CD4-positive, alpha-beta T cell treated with Interleukin-4 for 4 hours (primary cell): ENCODE results near the gene ZP1.

Experiments used
- DNase-seq: peaks from one replicate; pipeline ENCODE4 v3.0.0-alpha.2; 2020

The ZP1 gene

GRCh38 chr11:60844870-60845221 lies 22.5 kb upstream of the ZP1 start:
- no peak for DNase-seq

DNA sequence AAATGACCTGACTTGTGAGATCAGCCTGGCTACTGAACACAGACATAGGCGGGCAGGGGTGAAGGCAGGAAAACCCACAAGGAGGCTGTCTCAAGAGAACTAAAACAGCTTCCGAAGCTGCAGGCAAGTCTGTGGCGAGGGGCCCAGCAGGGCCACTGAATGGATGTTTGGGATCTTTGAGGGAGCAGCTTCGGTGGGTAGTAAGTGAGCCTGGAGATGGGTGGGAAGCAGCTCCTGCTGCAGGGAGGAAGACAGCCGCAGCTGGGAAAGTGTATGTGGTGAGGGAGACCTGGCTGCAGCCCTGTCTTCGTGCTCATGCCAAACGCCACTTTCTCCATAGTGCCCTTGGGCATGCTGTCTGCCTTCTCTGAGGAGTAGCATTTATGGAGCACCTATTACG lies 22.0 kb upstream of the ZP1 start:
- no peak for DNase-seq

DNA sequence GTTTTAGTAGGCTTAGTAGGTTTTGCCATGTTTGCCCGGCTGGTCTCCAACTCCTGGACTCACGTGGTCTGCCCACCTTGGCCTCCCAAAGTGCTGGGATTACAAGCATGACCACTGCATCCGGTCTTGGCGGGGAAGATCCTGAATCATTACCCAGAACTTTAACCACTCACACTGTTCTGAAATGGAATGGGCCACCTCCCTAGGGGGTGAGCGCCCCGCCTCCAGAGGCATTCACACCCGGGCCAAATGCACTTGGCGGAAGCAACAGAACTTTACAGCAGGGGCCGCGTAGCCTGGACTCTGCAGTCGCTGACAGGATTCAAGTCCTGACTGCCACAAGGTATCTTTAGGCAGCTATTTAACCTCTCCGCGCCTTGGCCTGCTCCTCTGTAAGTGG lies 20.1 kb upstream of the ZP1 start:
- no peak for DNase-seq

- no peak for DNase-seq
Measured at GRCh38 chr11:60847896-60848295, 19.4 kb upstream of the ZP1 start.

DNA sequence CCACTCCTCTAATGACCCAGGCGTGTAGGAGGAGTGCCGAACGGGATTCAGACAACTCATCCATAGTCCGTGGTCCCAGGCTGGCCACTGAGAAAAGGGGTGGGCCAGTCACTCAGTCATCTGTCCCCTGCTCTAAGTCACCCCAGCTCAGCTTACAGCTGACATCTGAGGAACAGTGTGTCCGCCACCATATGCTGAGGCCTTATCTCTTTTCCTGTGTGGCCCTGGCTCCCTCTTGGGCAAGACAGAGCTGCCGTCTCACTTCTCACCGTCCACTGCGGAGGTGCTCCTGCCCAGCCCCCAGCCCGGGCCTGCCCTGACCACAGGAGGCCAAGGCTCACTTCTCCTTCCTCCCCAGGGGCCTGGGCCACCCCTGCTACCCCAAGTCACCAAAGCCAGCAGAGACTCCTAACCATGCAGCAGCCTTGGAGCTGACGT lies 18.6 kb upstream of the ZP1 start:
- no peak for DNase-seq

DNA sequence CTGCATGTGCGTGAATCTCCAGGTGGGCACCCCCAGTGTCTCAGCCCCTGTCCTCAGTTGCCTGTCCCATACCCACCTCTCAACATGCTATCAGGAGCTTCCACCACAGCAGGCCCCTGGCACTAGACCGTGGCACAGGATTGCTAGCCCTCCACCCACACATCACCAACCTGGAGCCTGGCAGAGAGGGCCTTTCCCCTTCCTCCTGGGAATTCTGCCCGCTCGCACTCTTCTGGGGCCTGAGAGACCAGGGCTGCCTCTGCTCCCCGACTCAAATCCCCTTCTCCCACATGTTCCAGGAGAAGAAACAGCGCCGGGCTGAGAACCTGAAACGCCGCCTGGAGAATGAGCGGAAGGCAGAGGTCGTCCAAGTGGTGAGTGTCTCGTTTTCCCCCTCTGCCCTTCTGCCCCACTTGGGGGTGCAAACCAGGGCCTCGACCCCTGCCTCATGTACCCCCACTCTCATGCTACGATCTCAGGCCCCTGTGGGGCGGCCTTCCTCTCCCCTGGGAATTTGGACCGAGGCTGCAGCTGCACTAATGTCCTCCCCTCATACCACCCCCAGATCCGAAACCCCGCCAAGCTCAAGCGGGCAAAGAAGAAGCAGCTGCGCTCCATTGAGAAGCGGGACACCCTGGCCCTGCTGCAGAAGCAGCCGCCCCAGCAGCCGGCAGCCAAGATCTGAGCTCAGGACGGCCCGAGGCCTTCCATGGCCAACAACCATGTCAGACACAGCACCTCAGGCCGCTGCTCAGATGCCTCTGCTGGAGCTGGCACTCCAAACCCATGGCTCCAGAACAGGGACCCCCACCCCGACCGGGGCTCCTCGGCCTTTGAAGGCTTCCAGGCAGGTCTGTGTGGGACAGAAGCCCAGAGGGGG lies 17.5 kb upstream of the ZP1 start:
- no peak for DNase-seq

- no peak for DNase-seq
Measured at GRCh38 chr11:60851327-60852104, 15.8 kb upstream of the ZP1 start.

GRCh38 chr11:60852117-60852981 lies 15.0 kb upstream of the ZP1 start:
- no peak for DNase-seq

GRCh38 chr11:60852982-60853950 lies 14.1 kb upstream of the ZP1 start:
- no peak for DNase-seq

DNA sequence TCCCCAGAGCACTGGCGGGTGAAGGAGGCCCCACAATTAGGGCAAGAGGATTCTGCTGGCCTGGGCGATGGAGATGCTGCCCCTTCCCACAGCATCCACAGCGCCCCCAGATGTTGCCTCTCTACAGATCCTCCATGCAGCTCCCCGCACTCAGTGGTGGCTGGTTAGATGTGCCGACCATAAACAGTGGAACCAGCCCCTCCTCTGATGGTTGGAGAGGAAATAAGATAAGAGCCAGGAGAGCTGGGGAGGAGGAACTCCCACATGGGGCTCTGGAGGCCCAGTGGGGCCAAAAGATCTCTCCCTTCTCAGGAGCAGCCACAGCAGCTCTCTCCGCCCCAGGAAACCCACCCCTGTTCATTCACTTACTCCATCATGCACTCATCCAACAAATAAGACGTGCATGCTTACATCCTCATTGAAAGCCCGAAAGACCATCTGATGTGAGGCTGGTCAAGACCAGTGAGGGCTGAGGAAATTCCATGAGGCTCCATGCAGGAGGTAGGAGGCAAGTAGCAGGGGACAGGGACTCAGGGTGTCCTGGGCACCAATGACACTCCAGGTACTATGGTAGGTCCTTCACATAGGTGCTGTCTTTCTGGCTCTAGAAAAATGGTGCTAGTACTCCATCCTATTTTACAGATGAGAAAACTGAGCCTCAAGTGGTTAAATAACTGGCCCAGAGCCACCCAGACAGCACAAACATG lies 13.0 kb upstream of the ZP1 start:
- DNase-seq = no peak

- no peak for DNase-seq
Measured at GRCh38 chr11:60854847-60855725, 12.3 kb upstream of the ZP1 start.

- no peak for DNase-seq
Measured at GRCh38 chr11:60855726-60856633, 11.4 kb upstream of the ZP1 start, which contains the start of gene PTGDR2. Gene PTGDR2 (minus strand): TSS chr11:60855950. CDS start chr11:60853722, 2,228 bp downstream.

GRCh38 chr11:60857378-60858232 lies 9.7 kb upstream of the ZP1 start:
- no peak for DNase-seq

GRCh38 chr11:60858236-60858635 lies 9.1 kb upstream of the ZP1 start:
- DNase-seq = no peak

DNA sequence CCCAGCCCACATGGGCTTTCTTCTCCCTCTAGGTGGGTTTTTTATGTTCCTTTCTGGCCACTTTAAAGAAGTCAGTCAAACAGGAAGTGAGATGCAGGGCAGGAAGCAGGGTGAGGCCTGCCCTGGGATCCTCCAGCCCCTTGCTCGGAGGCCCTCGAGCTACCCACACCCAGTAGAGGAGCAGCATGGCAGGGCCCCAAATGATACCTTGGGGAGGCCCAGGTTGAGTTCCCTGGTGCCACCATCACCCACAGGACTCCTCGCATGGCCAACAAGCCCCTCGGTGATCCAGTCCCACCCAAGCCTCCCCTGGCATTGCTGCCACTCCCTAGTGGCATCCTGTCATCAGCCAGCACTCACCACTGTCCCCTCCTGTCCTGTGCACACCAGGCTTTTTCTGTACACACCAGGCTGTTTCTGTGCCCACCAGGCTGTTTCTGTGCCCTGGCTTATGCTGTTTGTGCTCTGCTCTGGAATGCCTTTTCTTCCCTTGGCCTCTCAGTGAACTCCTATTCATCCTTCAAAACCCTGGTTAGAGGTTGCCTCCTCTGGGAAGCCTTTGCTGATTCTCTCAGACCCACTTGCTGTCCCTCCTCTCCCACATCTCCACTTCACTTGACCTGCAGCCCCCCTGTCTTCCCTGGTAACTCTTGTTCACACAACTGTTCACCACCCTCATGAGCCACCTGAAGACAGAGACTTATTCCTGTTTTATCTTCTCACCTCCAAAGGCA lies 8.4 kb upstream of the ZP1 start:
- no peak for DNase-seq

- no peak for DNase-seq
Measured at GRCh38 chr11:60859616-60860250, 7.6 kb upstream of the ZP1 start.

- DNase-seq = no peak
Measured at GRCh38 chr11:60860943-60861342, 6.4 kb upstream of the ZP1 start.
